Stomach smooth muscle (tissue), 2 donors: ENCODE results near the gene LGALS8.
A peak's percentile ranks its signal among the peaks of the same experiment; 100 is the strongest.

ENCODE experiments used
- H3K27ac ChIP-seq: one replicate; pipeline ENCODE4 v1.7.0; 2013; ENCODE audit warnings: mild to moderate bottlenecking, low read length, inconsistent platforms
- H3K27me3 ChIP-seq, 2 donors: one replicate each; pipeline ENCODE4 v1.7.0; 2013; ENCODE audit warnings: low read length in 2 of 2; ENCODE audit not compliant: insufficient read depth in 2 of 2, control insufficient read depth in 1 of 2
- H3K36me3 ChIP-seq, 2 donors: one replicate each; pipeline ENCODE4 v1.7.0; 2013; ENCODE audit warnings: low read length in 2 of 2; ENCODE audit not compliant: control insufficient read depth in 2 of 2, insufficient read depth in 2 of 2
- H3K4me1 ChIP-seq: one replicate; pipeline ENCODE4 v1.7.0; 2013; ENCODE audit warnings: low read length; ENCODE audit not compliant: control insufficient read depth, insufficient read depth
- H3K4me3 ChIP-seq, 2 donors: one replicate each; pipeline ENCODE4 v1.7.0; 2013; ENCODE audit warnings: low read length in 2 of 2
- H3K9ac ChIP-seq, 2 donors: one replicate each; pipeline ENCODE4 v1.7.0; 2013; ENCODE audit warnings: low read length in 2 of 2, mild to moderate bottlenecking in 1 of 2
- H3K9me3 ChIP-seq, 2 donors: one replicate each; pipeline ENCODE4 v1.7.0; 2013; ENCODE audit warnings: low read length in 2 of 2; ENCODE audit not compliant: control insufficient read depth in 2 of 2
- donor health status: healthy.
- donor health status: Pancreatic carcinoma.

LGALS8 gene

GRCh38 chr1:236524895-236525184 lies 1.1 kb downstream of the LGALS8 start:
- H3K36me3 ChIP-seq = peaks cover 4 to 9% of the 10 kb centered on the region in 2 donors
- no peak overlapping the region for H3K27ac ChIP-seq
- peak overlapping the region; percentile 75 to 98 for H3K4me3 ChIP-seq

GRCh38 chr1:236526079-236526478 lies 2.3 kb downstream of the LGALS8 start:
- peaks cover 4 to 9% of the 10 kb centered on the region in 2 donors for H3K36me3 ChIP-seq

More at GRCh38 chr1:236524895-236525184, 1.1 kb downstream of the LGALS8 start:
- no peaks in the 10 kb centered on the region for H3K27me3 ChIP-seq
- peak overlapping the region; percentile 65 to 90 for H3K9ac ChIP-seq
- no peaks in the 10 kb centered on the region for H3K9me3 ChIP-seq
- H3K4me1 ChIP-seq = peaks cover 8% of the 10 kb centered on the region

DNA sequence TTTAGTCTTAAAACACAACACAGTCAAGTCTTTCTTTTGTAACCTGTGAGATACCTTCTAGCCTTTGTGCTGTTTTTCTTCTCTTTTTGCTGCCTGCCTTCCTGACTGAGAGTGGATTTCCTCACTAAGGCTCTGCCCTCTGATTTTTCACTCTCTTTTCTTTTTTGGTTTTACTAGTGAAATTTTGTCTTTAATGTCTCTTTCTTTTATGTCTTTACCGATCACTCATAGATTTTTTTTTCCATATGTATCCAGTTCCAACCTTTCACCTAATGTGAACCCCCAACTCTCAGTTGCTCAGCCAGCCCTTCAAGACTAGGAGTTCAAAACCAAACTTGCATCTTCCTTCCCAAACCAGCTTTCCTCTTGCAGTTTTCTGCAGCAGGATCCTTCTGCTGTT lies 6.5 kb downstream of the LGALS8 start:
- Histone ChIP-seq H3K27me3 (no peaks in the 10 kb centered on the region), H3K9ac (no peak overlapping the region), H3K4me3 (no peak overlapping the region), H3K4me1 (no peaks in the 10 kb centered on the region), H3K9me3 (no peaks in the 10 kb centered on the region), H3K27ac (no peak overlapping the region), H3K36me3 (peaks cover 8 to 14% of the 10 kb centered on the region in 2 donors)

More at GRCh38 chr1:236526079-236526478, 2.3 kb downstream of the LGALS8 start:
- Histone ChIP-seq H3K27me3 (no peaks in the 10 kb centered on the region), H3K4me3 (no peak overlapping the region), H3K27ac (no peak overlapping the region), H3K9ac (no peak overlapping the region), H3K9me3 (no peaks in the 10 kb centered on the region), H3K4me1 (peaks cover 8% of the 10 kb centered on the region)

- H3K36me3 ChIP-seq = peaks cover 7 to 16% of the 10 kb centered on the region in 2 donors
- H3K9me3 ChIP-seq = no peaks in the 10 kb centered on the region
- no peaks in the 10 kb centered on the region for H3K27me3 ChIP-seq
- no peaks in the 10 kb centered on the region for H3K4me1 ChIP-seq
- no peak overlapping the region for H3K4me3 ChIP-seq
- no peak overlapping the region for H3K27ac ChIP-seq
- no peak overlapping the region for H3K9ac ChIP-seq
These were observed 7.2 kb downstream of the LGALS8 start for GRCh38 chr1:236530959-236531358.

DNA sequence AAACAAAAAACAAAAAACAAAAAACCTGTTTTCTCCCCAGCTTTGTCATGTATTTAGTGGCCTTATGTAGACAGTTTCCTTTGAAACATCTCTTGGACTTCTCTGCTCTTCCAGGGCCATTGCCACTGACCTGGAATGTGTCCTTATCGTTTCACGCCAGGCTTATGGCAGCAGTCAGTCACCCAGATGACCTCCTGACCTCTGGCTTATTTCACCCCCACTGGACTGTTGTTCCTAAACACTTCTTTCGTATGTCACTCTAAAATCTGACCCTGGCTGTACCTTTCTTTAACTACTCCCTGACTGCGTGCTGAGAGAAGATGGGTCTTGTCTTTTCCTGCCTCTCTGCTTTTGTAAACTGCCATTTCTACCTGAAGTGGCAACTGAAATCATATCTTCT lies 9.1 kb downstream of the LGALS8 start:
- Histone ChIP-seq H3K9me3 (no peaks in the 10 kb centered on the region), H3K27ac (no peak overlapping the region), H3K4me3 (no peak overlapping the region), H3K36me3 (peaks cover 4 to 15% of the 10 kb centered on the region in 2 donors), H3K9ac (no peak overlapping the region), H3K4me1 (no peaks in the 10 kb centered on the region), H3K27me3 (no peaks in the 10 kb centered on the region)

GRCh38 chr1:236534151-236534651 lies 10.4 kb downstream of the LGALS8 start:
- Histone ChIP-seq H3K9me3 (no peaks in the 10 kb centered on the region), H3K27me3 (no peaks in the 10 kb centered on the region), H3K9ac (no peak overlapping the region), H3K4me3 (no peak overlapping the region), H3K36me3 (peaks cover 13 to 27% of the 10 kb centered on the region in 2 donors), H3K27ac (no peak overlapping the region), H3K4me1 (no peaks in the 10 kb centered on the region)

- Histone ChIP-seq H3K4me1 (no peaks in the 10 kb centered on the region), H3K27me3 (no peaks in the 10 kb centered on the region), H3K27ac (no peak overlapping the region), H3K9me3 (no peaks in the 10 kb centered on the region), H3K4me3 (no peak overlapping the region), H3K36me3 (peaks cover 15 to 37% of the 10 kb centered on the region in 2 donors), H3K9ac (no peak overlapping the region)
These were observed 11.4 kb downstream of the LGALS8 start for GRCh38 chr1:236535190-236535589.

DNA sequence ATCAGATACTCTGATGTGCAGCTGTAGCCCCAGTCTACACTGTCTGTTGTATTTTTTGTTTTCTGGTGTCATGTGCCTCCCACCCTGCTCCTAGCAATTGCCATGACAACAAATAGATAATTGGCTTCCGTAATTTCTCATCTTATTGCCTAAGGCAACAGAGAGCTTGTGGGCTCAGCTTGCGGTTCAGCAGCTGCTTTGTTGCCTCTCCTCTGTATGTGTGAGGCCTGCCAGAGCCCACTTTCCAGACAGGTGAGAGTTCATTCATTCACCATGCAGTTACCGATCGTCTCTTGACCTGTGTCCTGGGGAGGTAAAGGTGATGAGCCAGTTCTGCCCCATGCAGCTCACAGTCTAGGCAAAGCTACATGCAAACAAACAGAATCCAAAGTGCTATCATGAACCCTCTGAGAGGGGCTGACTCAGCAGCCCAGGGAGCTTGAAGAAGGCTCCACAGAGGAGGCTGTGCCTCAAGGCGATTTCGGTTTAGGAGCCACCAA lies 11.9 kb downstream of the LGALS8 start:
- H3K9ac ChIP-seq = no peak overlapping the region
- no peak overlapping the region for H3K4me3 ChIP-seq
- peaks cover 18 to 38% of the 10 kb centered on the region in 2 donors for H3K36me3 ChIP-seq
- no peaks in the 10 kb centered on the region for H3K27me3 ChIP-seq
- H3K27ac ChIP-seq = no peak overlapping the region
- no peaks in the 10 kb centered on the region for H3K4me1 ChIP-seq
- no peaks in the 10 kb centered on the region for H3K9me3 ChIP-seq

DNA sequence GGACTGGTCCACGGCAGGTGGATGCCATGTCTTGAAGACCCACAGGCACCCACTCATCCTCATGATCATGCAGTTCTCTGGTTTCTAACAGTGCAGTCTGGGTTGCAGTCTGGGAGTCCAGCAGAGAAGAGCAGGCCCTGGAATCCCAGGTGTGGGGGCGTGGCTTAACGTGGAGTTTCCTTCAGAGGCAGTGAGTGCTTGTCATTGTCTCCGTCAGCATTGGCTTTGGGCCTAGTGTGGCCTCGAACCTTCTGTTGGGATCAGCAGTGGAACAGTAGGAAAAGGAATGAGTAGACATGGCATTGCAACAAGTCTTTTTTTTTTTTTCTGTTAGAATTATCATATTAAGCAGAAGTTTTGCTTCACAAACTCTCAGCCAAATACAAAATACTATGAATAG lies 12.8 kb downstream of the LGALS8 start:
- Histone ChIP-seq H3K36me3 (peaks cover 24 to 44% of the 10 kb centered on the region in 2 donors), H3K27me3 (no peaks in the 10 kb centered on the region), H3K9me3 (no peaks in the 10 kb centered on the region), H3K9ac (no peak overlapping the region), H3K4me1 (no peaks in the 10 kb centered on the region), H3K27ac (no peak overlapping the region), H3K4me3 (no peak overlapping the region)

DNA sequence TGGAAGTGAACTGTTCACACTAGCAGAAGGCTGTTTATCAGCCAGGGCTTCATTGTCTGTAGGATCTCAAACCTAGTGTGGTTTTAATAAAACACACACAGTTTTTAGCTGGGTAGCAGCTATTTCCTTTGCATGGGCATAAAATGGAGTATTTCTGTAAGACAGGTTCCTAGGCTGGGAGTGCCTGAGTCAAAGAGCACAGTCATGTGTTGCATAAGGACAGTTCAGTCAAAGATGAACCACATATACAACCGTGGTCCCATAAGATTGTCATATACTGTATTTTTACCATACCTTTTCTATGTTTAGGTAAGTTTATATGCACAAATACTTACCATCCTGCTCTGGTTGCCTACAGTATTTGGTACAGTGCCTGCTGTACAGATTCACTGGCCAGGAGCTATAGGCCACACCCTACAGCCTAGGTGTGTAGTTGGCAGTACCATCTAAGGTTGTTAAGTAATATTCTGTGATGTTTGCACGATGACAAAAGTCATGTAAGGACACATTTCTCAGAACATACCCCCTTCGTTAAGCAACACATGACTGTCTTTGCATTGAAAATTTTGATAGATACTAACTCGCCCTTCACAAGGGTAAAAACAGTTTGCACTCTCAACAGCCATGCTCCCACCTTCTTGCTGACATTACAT lies 17.2 kb downstream of the LGALS8 start:
- Histone ChIP-seq H3K27me3 (no peaks in the 10 kb centered on the region), H3K9ac (no peak overlapping the region), H3K36me3 (peaks cover 47 to 62% of the 10 kb centered on the region in 2 donors), H3K9me3 (no peaks in the 10 kb centered on the region), H3K4me1 (no peaks in the 10 kb centered on the region), H3K27ac (no peak overlapping the region), H3K4me3 (no peak overlapping the region)

GRCh38 chr1:236541710-236542109 lies 17.9 kb downstream of the LGALS8 start:
- no peak overlapping the region for H3K9ac ChIP-seq
- H3K4me1 ChIP-seq = no peaks in the 10 kb centered on the region
- no peak overlapping the region for H3K4me3 ChIP-seq
- no peaks in the 10 kb centered on the region for H3K27me3 ChIP-seq
- peaks cover 55 to 61% of the 10 kb centered on the region in 2 donors for H3K36me3 ChIP-seq
- no peaks in the 10 kb centered on the region for H3K9me3 ChIP-seq
- no peak overlapping the region for H3K27ac ChIP-seq
